22Rv1 (cell line): ENCODE measurements around the gene C3orf20.
"Not testable (repeated sequence)": the region's sequence is repeated elsewhere in the genome, so short reads cannot be mapped to it uniquely, and the experiment has no call there.

ENCODE experiments used
- H3K27ac ChIP-seq: fragments of 450-650 bp; 2 replicates; pipeline ENCODE4 v1.5.1; 2017
- CTCF ChIP-seq: fragments of 450-650 bp; IDR thresholded peaks from 2 replicates; pipeline ENCODE4 v1.5.1; 2017; ENCODE audit warnings: mild to moderate bottlenecking
- ZFX ChIP-seq: fragments of 450-650 bp; IDR thresholded peaks from 2 replicates; pipeline ENCODE4 v1.6.1; 2017; ENCODE audit warnings: antibody characterized with exemption, borderline replicate concordance

The C3orf20 gene

GRCh38 chr3:14803981-14804834 is 129.3 kb downstream of the C3orf20 start:
- TF ChIP-seq ZFX (no peak), CTCF (no peak)
- H3K27ac ChIP-seq, result no peak overlapping the region

GRCh38 chr3:14804835-14805780 is 130.2 kb downstream of the C3orf20 start:
- TF ChIP-seq ZFX (no peak), CTCF (no peak)
- H3K27ac ChIP-seq, result no peak overlapping the region

DNA sequence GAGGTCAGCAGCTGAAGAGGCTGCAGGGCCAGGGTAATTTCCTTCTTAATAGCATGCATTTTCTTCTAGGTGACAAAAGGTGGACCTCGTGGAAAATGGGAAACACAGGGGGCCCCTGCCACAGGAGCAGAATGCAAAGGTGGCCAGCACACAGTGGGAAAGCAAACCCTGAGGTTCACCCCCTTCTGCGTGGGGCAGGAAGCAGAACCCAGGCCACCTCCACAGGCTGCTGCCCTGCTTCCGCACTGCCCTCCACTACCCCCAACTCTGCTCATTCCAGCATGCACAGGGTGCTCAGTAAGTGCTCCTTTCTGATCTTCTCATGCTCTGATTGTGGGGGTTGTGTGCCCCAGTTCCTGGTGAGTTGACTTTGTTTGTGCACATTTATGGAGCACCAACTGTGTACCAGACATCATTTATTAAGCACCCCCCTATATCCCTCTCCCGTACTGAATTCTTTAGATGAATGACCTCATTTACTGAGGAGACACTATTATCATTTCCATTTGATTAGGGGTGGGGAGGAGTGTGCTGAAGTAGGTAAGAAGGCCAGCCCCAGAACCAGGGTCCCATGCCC is 131.1 kb downstream of the C3orf20 start:
- no peak overlapping the region for H3K27ac ChIP-seq

DNA sequence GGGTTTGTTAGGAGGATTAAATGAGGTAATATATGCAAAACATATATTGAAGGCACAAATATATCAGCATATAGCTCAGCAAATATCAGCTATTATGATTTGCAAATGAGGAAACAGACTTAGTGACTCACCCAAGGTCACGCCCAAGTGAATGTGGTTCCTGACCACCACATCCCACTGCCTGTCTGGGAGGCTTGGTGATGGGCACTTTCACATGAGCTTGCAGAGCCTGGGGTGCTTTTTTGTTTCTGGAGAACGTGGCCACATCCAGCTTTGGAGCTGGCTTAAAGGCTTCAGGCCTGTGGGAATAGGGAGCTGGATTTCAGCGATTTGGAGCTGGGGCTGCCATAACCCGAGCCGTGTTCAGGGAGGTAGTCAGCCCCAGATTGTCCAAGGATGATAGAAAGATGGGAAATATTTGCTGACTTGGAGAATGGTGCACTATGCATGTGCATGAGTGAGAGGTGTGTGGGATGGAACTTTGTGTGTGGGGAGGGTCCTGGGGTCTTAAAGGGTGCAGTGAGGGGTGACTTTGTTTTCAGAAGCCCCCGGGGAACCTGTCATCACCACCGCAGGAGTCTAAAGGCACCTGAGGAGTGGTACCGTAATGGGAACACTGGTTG is 131.8 kb downstream of the C3orf20 start:
- no peak for TF ChIP-seq CTCF
- TF ChIP-seq ZFX, result no peak
- no peak overlapping the region for H3K27ac ChIP-seq

More for the DNA sequence above, 131.1 kb downstream of the C3orf20 start:
- TF ChIP-seq ZFX (no peak), CTCF (no peak)

DNA sequence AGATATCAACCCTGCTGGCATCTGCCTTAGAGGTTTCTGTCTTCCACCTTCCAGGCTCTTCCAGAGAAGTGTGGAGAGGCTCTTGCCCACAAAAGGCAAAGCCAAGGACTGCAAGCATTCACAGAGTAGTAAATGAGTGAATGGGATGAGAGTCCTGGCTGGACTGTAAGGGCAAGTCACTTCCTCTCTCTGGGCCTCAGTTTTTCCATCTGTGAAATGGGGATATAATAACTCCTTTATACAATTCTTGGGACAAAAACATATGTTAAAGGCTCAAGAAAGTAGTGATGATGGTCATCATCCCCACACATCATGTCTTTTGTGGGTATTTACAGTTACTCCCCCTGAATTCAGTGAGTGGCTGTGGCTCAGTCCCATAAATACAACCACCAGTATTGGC is 133.1 kb downstream of the C3orf20 start:
- TF ChIP-seq CTCF, result no peak
- no peak for TF ChIP-seq ZFX
- no peak overlapping the region for H3K27ac ChIP-seq

DNA sequence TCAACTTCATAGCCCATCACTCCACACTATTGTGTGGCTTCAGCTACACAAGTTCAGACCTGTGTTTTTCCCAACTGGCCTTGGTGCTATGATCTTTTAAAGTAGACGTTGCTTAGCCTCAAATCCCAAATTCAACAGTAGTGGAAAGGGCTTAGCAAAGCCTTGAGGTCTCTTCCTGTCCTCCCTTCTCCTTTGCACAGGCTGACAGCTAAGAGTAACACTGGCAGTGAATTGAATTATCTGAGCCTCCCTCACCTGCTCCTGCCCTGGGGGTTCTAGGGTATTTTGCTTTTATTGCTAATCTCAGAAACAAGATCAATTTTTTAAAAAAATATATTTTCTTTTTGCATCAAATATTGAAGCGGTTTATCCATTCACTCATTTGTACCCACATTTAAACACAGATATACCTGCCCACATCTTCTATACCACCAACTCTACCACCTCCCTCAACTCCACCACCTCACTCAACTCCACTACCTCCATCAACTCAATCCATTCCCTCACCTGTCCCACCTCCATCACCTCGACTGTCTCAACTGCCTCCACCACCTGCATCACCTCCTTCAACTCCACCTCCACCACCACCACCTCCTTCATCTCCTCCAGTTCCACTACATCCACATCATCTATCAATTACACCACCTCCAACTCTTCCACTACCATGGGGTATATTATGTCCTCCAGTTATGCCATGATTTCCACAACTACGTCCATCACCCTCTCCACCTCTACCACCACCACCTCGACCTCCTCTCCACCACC is 133.7 kb downstream of the C3orf20 start:
- TF ChIP-seq CTCF, result no peak
- no peak for TF ChIP-seq ZFX
- no peak overlapping the region for H3K27ac ChIP-seq

GRCh38 chr3:14809611-14810010 is 134.7 kb downstream of the C3orf20 start:
- H3K27ac ChIP-seq, result not testable (repeated sequence)
